Suprapubic skin (tissue), 3 donors: ENCODE results near the gene CCSER2.

ENCODE experiments used
- EP300 ChIP-seq: sonication (generic); formaldehyde crosslinking; IDR thresholded peaks from one replicate; pipeline ENCODE4 v1.6.1; 2017; ENCODE audit warnings: antibody characterized with exemption
- TF ChIP-seq, protein P1 (sequence below), 2 donors: fragments of 200-600 bp in 1 of 2; fragments of 450-650 bp in 1 of 2; sonication (generic) in 1 of 2; IDR thresholded peaks; one replicate each; pipeline ENCODE4 v1.5.1; 2016 to 2019; ENCODE audit warnings: antibody characterized with exemption in 2 of 2, mild to moderate bottlenecking in 1 of 2, moderate library complexity in 1 of 2

GRCh38 chr10:84447701-84448400 lies 119.5 kb downstream of the CCSER2 start:
- TF ChIP-seq, protein P1, sequence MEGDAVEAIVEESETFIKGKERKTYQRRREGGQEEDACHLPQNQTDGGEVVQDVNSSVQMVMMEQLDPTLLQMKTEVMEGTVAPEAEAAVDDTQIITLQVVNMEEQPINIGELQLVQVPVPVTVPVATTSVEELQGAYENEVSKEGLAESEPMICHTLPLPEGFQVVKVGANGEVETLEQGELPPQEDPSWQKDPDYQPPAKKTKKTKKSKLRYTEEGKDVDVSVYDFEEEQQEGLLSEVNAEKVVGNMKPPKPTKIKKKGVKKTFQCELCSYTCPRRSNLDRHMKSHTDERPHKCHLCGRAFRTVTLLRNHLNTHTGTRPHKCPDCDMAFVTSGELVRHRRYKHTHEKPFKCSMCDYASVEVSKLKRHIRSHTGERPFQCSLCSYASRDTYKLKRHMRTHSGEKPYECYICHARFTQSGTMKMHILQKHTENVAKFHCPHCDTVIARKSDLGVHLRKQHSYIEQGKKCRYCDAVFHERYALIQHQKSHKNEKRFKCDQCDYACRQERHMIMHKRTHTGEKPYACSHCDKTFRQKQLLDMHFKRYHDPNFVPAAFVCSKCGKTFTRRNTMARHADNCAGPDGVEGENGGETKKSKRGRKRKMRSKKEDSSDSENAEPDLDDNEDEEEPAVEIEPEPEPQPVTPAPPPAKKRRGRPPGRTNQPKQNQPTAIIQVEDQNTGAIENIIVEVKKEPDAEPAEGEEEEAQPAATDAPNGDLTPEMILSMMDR (IDR thresholded peaks at IDR 0.05) = no peak
- TF ChIP-seq EP300 = no peak
